Activated CD8-positive, alpha-beta T cell treated with anti-CD3 and anti-CD28 coated beads for 36 hours (primary cell): ENCODE data around the gene C17orf67. TPM values are rescaled to one million over a fixed set of nuclear protein-coding genes. Genes with fewer than 3 reads are reported as not detected.

Source experiments
- ATAC-seq: fragments of 200-7000 bp; cut with Tn5 transposase; one replicate; pipeline ENCODE4 v1.10.0; 2021; ENCODE audit warnings: mild to moderate bottlenecking, moderate library complexity
- CTCF ChIA-PET: fragments of 350-600 bp; sonication (Branson Sonifier 250); formaldehyde crosslinking; loops from one replicate; lab custom pipeline; 2021; ENCODE audit warnings: antibody characterized with exemption; lab: Charles Lee
- POLR2A ChIA-PET: fragments of 350-600 bp; sonication (Branson Sonifier 250); formaldehyde crosslinking; loops from one replicate; lab custom pipeline; 2021; ENCODE audit warnings: antibody characterized with exemption; lab: Charles Lee
- DNase-seq: peaks from one replicate; pipeline ENCODE4 v3.0.0-alpha.2; 2020
- H3K27ac Mint-ChIP-seq: one replicate; pipeline ENCODE4 v1.8.0; 2021; ENCODE audit warnings: mild to moderate bottlenecking, mixed read lengths
- H3K27me3 Mint-ChIP-seq: one replicate; pipeline ENCODE4 v1.8.0; 2021; ENCODE audit warnings: mixed read lengths
- H3K36me3 Mint-ChIP-seq: one replicate; pipeline ENCODE4 v1.8.0; 2021; ENCODE audit warnings: low read depth, mixed read lengths
- H3K4me1 Mint-ChIP-seq: one replicate; pipeline ENCODE4 v1.8.0; 2021; ENCODE audit warnings: low read depth, mixed read lengths
- H3K4me3 Mint-ChIP-seq: one replicate; pipeline ENCODE4 v1.8.0; 2021; ENCODE audit warnings: mild to moderate bottlenecking, moderate library complexity, mixed read lengths
- H3K9me3 Mint-ChIP-seq: one replicate; pipeline ENCODE4 v1.8.0; 2021; ENCODE audit warnings: mixed read lengths
- CTCF ChIP-seq: fragments of 200-600 bp; IDR thresholded peaks from one replicate; pipeline ENCODE4 v1.8.0; 2022; ENCODE audit warnings: antibody characterized with exemption, mild to moderate bottlenecking
- intact Hi-C: fragments of 100-400 bp; cut with micrococcal nuclease; formaldehyde crosslinking; loops from one replicate; pipeline ENCODE4 v1.10.0; 2022
- total RNA-seq, 2 experiments: library from RNA; stranded (reverse); gene quantifications; one replicate each; pipeline ENCODE4 v1.2.3, GENCODE V29; 2021

C17orf67 gene
- total RNA-seq, 2 experiments from 2014 or later = 2.3 TPM

DNA sequence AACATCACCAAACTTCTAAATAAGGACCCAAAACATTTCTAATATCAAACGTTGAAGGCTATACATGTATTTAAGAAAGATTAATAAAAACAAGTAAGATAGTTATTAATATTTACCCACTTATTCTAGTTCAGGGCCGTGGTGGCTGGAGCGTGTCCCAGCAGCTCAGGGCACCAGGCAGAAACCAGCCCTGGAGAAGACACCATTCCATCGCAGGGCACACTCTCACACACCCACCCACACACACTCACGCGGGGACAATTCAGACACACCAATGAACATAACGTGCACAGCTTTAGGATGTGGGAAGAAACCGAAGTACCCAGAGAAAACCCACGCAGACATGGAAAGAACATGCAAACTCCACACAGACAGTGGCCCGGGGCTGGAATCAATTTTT lies 13.5 kb downstream of the C17orf67 start:
- no peak for TF ChIP-seq CTCF
- Mint-ChIP-seq H3K27ac (no peak overlapping the region), H3K4me3 (no peak overlapping the region), H3K4me1 (peaks cover 15% of the 10 kb centered on the region), H3K27me3 (no peaks in the 10 kb centered on the region), H3K36me3 (no peaks in the 10 kb centered on the region), H3K9me3 (no peaks in the 10 kb centered on the region)
- ChIA-PET CTCF (interaction anchor here (0.7 to 3.0 kb wide), 35 partner anchors 8 to 264 kb away, joined by 3 to 21 read pairs (median 5); partner anchors contain the start of genes NOG and TRIM25), POLR2A (interaction anchor here (0.6 to 1.0 kb wide), 2 partner anchors 14 to 219 kb away, joined by 3 to 5 read pairs; no protein-coding TSS in a partner anchor)
- intact Hi-C loops = no loop called here
- ATAC-seq = no peak
- DNase-seq = no peak

- Mint-ChIP-seq H3K9me3 (no peaks in the 10 kb centered on the region), H3K27me3 (no peaks in the 10 kb centered on the region), H3K4me3 (no peak overlapping the region), H3K27ac (no peak overlapping the region), H3K36me3 (no peaks in the 10 kb centered on the region), H3K4me1 (peaks cover 15% of the 10 kb centered on the region)
- ATAC-seq = peak; percentile 97
- POLR2A ChIA-PET = interaction anchor here (0.6 to 1.0 kb wide), 3 partner anchors 15 to 220 kb away, joined by 3 to 5 read pairs (median 3); no protein-coding TSS in a partner anchor
- intact Hi-C loops = loop anchor here (5.0 kb wide), 1 partner anchor 123 kb away; no protein-coding TSS in a partner anchor
- peak; percentile 83 for DNase-seq
- TF ChIP-seq CTCF = peak; percentile 93
- CTCF ChIA-PET = interaction anchor here (0.7 to 3.0 kb wide), 40 partner anchors 9 to 265 kb away, joined by 3 to 21 read pairs (median 4); partner anchors contain the start of genes NOG and TRIM25
Measured at GRCh38 chr17:56819431-56820145, 14.1 kb downstream of the C17orf67 start.

- ATAC-seq (no peak), DNase-seq (no peak)
- H3K9me3 Mint-ChIP-seq = no peaks in the 10 kb centered on the region
- no peak overlapping the region for H3K4me3 Mint-ChIP-seq
- CTCF ChIA-PET = interaction anchor here (0.8 to 3.0 kb wide), 30 partner anchors 10 to 265 kb away, joined by 3 to 21 read pairs (median 6); partner anchors contain the start of genes NOG and TRIM25
- intact Hi-C loops = loop anchor here (5.0 kb wide), 1 partner anchor 123 kb away; no protein-coding TSS in a partner anchor
- no peak for TF ChIP-seq CTCF
- H3K4me1 Mint-ChIP-seq = peaks cover 15% of the 10 kb centered on the region
- no peaks in the 10 kb centered on the region for H3K36me3 Mint-ChIP-seq
- H3K27me3 Mint-ChIP-seq = no peaks in the 10 kb centered on the region
- no peak overlapping the region for H3K27ac Mint-ChIP-seq
- POLR2A ChIA-PET = no interaction called here
Measured at GRCh38 chr17:56819030-56819429, 14.7 kb downstream of the C17orf67 start.

DNA sequence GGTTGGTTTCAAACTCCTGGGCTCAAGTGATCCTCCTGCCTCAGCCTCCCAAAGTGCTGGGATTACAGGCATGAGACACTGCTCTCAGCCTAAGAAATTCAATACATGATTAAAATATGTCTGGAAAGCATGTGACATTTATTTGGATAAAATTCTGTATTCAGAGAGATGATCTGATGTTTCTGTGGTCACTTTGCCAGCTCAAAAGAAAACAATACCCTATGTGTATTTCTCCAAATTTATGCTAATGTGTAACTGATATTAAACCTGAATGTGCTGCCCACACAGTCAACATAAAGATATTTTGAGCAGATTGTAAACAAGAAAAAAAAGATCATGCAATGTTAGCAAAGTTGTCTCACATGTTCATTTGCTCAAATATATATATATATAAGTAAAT lies 16.7 kb downstream of the C17orf67 start:
- POLR2A ChIA-PET = no interaction called here
- no peak overlapping the region for H3K4me3 Mint-ChIP-seq
- H3K27me3 Mint-ChIP-seq = peaks cover 2% of the 10 kb centered on the region
- CTCF ChIA-PET = interaction anchor here (0.9 to 3.0 kb wide), 6 partner anchors 9 to 225 kb away, joined by 3 to 12 read pairs (median 4); no protein-coding TSS in a partner anchor
- H3K36me3 Mint-ChIP-seq = no peaks in the 10 kb centered on the region
- peaks cover 13% of the 10 kb centered on the region for H3K4me1 Mint-ChIP-seq
- no peaks in the 10 kb centered on the region for H3K9me3 Mint-ChIP-seq
- intact Hi-C loops = loop anchor here (5.0 kb wide), 1 partner anchor 125 kb away; no protein-coding TSS in a partner anchor
- no peak for ATAC-seq
- DNase-seq = no peak
- TF ChIP-seq CTCF = no peak
- H3K27ac Mint-ChIP-seq = no peak overlapping the region
